HepG2 (cell line): ENCODE measurements around the gene TLE5. TPM values are rescaled to one million over a fixed set of nuclear protein-coding genes. Genes with fewer than 3 reads are reported as not detected.

Experiments
- AHDC1 ChIP-seq: sonication (generic); formaldehyde crosslinking; IDR thresholded peaks from 2 replicates; pipeline ENCODE4 v1.5.1; 2020; ENCODE audit warnings: mild to moderate bottlenecking, missing genetic modification reagents, borderline replicate concordance
- CSRNP1 ChIP-seq: sonication (generic); formaldehyde crosslinking; IDR thresholded peaks from 2 replicates; pipeline ENCODE4 v1.8.1; 2023; ENCODE audit warnings: mild to moderate bottlenecking, missing genetic modification reagents
- KDM2A ChIP-seq: sonication (generic); formaldehyde crosslinking; IDR thresholded peaks from 2 replicates; pipeline ENCODE4 v1.4.0; 2020; ENCODE audit warnings: low read depth, missing genetic modification reagents, borderline replicate concordance
- NONO ChIP-seq, 2 experiments: fragments of 450-650 bp in 1 of 2; sonication (generic) in 1 of 2; formaldehyde crosslinking in 1 of 2; IDR thresholded peaks in 1 of 2; conservative IDR thresholded peaks in 1 of 2; 2 replicates each; pipeline versions ENCODE4 v1.6.1 to v1.8.0; 2017 to 2022; ENCODE audit warnings: mild to moderate bottlenecking in 1 of 2, missing genetic modification reagents in 1 of 2, moderate library complexity in 1 of 2
- PAWR ChIP-seq: sonication (generic); formaldehyde crosslinking; IDR thresholded peaks from 2 replicates; pipeline ENCODE4 v1.4.0; 2020; ENCODE audit warnings: missing genetic modification reagents, mild to moderate bottlenecking, borderline replicate concordance
- PAXIP1 ChIP-seq: sonication (generic); formaldehyde crosslinking; conservative IDR thresholded peaks from 2 replicates; pipeline ENCODE4 v1.4.0; 2020; ENCODE audit warnings: mild to moderate bottlenecking, missing genetic modification reagents, moderate library complexity
- REPIN1 ChIP-seq: sonication (generic); formaldehyde crosslinking; IDR thresholded peaks from 2 replicates; pipeline ENCODE4 v1.8.0; 2022; ENCODE audit warnings: missing genetic modification reagents, low read depth, mild to moderate bottlenecking, borderline replicate concordance
- SNAI1 ChIP-seq: sonication (generic); formaldehyde crosslinking; IDR thresholded peaks from 2 replicates; pipeline ENCODE4 v1.5.0; 2020; ENCODE audit warnings: mild to moderate bottlenecking, missing genetic modification reagents, borderline replicate concordance
- TRIM24 ChIP-seq: sonication (generic); formaldehyde crosslinking; IDR thresholded peaks from 2 replicates; pipeline ENCODE4 v1.8.0; 2022; ENCODE audit warnings: mild to moderate bottlenecking, missing genetic modification reagents
- ZFP62 ChIP-seq: sonication (generic); formaldehyde crosslinking; IDR thresholded peaks from 2 replicates; pipeline ENCODE4 v1.4.0; 2020; ENCODE audit warnings: missing genetic modification reagents
- ZNF18 ChIP-seq: sonication (generic); formaldehyde crosslinking; IDR thresholded peaks from 2 replicates; pipeline ENCODE4 v1.8.0; 2022; ENCODE audit warnings: mild to moderate bottlenecking, missing genetic modification reagents; ENCODE audit not compliant: insufficient replicate concordance
- ZNF577 ChIP-seq: sonication (generic); formaldehyde crosslinking; IDR thresholded peaks from 2 replicates; pipeline ENCODE4 v1.4.0; 2020; ENCODE audit warnings: mild to moderate bottlenecking, low read depth, missing genetic modification reagents, borderline replicate concordance
- polyA plus RNA-seq, 8 experiments: library from polyadenylated mRNA; depleted of rRNA in 3 of 8; stranded (reverse) in 7 of 8; unstranded in 1 of 8; fragments of >200 nt; fragmentation: Illumina TruSeq in 4 of 8; extraction: Trizol in 4 of 8; gene quantifications; 2 replicates each; pipeline versions ENCODE4 v1.2.1 to v1.2.3, GENCODE V29; 2011 to 2016; ENCODE audit warnings: low read depth in 4 of 8, missing spikeins in 1 of 8, mixed read lengths in 1 of 8; ENCODE audit not compliant: insufficient read depth in 1 of 8
- total RNA-seq, 5 experiments: library from RNA; depleted of rRNA; stranded (reverse); fragments of >200 nt; fragmentation: Illumina TruSeq; extraction: Trizol; gene quantifications; 2 replicates each; pipeline ENCODE4 v1.2.3, GENCODE V29; 2016; ENCODE audit warnings: low read depth in 1 of 5

The TLE5 gene
- total and polyA plus RNA-seq, 2 of the 13 experiments (the other 11 are each of a cell fraction or from before 2014, with no cell fraction given) = 62.8 to 189 TPM

- peak; percentile 58 for TF ChIP-seq KDM2A (CRISPR knock-in tag)
- TF ChIP-seq PAXIP1 (CRISPR knock-in tag) = peak; percentile 94
- TF ChIP-seq ZNF18 = no peak
- no peak for TF ChIP-seq ZNF577
- TF ChIP-seq REPIN1 (CRISPR knock-in tag) = 0 out of 2 replicates have a peak, but pooled peaks have one; percentile 31
- TF ChIP-seq NONO (IDR thresholded peaks at IDR 0.05) = no peak
- peak; percentile 71 for TF ChIP-seq NONO (CRISPR knock-in tag; conservative IDR thresholded peaks at IDR 0.05)
- TF ChIP-seq CSRNP1 = peak; percentile 89
- TF ChIP-seq TRIM24 (CRISPR knock-in tag) = no peak
- peak; percentile 31; the same call in 1 of the 2 replicates for TF ChIP-seq AHDC1
- peak; percentile 91 for TF ChIP-seq SNAI1
- no peak for TF ChIP-seq PAWR
- no peak for TF ChIP-seq ZFP62 (CRISPR knock-in tag)
Observed at GRCh38 chr19:3065675-3066357, 3.5 kb upstream of the TLE5 start (continued).
